Stimulated activated CD4-positive, alpha-beta T cell treated with anti-CD3 and anti-CD28 coated beads, Interleukin-12 subunit alpha, Interleukin-12 subunit beta, amount 100 ng/mL, for 4 hours (primary cell): ENCODE data around the gene CC2D1A.
"Not testable (repeated sequence)": the region's sequence is repeated elsewhere in the genome, so short reads cannot be mapped to it uniquely, and the experiment has no call there.

Experiments
- DNase-seq: peaks from one replicate; pipeline ENCODE4 v3.0.0-alpha.2; 2020

Gene CC2D1A

DNA sequence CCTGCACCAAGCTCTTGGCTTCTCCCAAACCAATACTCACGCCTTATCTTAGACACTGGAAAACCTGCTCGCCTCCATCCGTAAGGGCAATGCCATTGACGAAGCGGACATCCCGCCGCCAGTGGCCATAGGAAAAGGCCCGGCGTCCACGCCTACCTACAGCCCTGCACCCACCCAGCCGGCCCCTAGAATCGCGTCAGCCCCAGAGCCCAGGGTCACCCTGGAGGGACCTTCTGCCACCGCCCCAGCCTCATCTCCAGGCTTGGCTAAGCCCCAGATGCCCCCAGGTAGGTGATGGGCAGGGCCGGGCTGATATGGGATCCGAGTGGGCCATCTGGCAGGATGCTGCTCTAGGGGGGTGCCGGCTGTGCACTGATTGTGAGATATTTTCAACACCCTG lies 7.4 kb downstream of the CC2D1A start:
- DNase-seq, result no peak

- DNase-seq, result no peak
Measured at GRCh38 chr19:13914777-13915176, 8.8 kb downstream of the CC2D1A start.

- no peak for DNase-seq
Measured at GRCh38 chr19:13917888-13918406, 11.9 kb downstream of the CC2D1A start.

GRCh38 chr19:13918726-13919411 lies 12.9 kb downstream of the CC2D1A start:
- DNase-seq, result no peak

DNA sequence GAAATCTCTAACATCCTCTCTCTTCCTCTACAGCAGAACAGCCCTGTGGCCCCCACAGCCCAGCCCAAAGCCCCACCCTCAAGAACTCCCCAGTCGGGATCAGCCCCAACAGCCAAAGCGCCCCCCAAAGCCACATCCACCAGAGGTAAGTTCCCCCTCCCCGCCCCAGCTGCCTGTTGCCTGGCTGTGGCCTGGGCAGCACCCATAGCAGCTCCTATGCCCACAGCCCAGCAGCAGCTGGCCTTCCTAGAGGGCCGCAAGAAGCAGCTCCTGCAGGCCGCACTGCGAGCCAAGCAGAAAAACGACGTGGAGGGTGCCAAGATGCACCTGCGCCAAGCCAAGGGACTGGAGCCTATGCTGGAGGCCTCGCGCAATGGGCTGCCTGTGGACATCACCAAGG lies 14.5 kb downstream of the CC2D1A start:
- no peak for DNase-seq

DNA sequence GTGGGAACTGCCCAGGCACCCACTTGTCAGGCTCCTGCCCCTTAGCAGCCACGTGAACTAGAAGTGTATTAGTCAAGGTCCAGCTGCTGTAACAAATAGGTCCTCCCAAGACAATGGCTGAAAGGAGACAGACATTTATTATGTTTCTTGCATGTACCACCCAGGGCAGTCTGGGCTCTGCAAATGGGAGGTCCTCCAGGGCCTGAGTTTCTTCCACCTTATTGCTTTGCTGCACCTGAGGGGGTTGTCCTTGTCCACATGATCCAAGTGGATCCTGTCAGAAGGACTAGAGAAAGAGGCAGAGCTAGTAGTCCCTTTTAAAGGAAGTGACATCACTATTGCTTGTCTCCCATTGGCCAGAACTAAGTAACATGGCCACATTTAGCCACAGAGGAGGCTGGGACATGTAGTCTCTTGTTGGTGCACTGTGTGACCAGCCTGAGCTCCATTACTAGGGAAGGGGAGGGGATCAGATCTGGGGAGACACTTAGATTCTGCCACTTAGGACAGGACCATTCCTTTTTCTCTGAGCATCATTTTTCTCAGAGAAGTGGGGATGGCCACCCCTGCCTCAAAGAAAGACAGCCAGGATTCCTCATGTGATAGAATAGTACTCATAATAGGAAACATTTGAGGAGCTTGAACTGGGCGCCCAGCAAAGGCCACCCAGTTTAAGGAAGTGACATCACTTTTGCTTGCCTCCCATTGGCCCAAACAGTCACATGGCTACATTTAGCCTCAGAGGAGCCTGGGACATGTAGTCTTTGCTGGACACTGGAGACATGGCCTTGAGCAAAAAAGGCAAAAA lies 15.1 kb downstream of the CC2D1A start:
- no peak for DNase-seq

DNA sequence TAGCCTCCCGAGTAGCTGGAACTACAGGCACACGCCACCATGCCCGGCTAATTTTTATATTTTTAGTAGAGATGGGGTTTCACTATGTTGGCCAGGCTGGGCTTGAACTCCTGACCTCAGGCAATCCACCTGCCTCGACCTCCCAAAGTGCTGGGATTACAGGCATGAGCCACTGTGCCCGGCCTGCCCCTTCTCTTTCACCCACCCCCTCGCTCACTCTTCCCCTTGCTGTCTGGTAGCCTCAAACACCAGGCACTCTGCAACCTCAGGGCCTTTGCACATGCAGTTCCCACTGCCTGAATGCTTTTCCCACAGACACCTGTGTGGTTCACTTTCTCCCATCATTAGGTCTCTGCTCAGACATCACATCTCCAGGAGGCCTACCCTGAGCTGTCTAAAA lies 16.1 kb downstream of the CC2D1A start:
- not testable (repeated sequence) for DNase-seq

DNA sequence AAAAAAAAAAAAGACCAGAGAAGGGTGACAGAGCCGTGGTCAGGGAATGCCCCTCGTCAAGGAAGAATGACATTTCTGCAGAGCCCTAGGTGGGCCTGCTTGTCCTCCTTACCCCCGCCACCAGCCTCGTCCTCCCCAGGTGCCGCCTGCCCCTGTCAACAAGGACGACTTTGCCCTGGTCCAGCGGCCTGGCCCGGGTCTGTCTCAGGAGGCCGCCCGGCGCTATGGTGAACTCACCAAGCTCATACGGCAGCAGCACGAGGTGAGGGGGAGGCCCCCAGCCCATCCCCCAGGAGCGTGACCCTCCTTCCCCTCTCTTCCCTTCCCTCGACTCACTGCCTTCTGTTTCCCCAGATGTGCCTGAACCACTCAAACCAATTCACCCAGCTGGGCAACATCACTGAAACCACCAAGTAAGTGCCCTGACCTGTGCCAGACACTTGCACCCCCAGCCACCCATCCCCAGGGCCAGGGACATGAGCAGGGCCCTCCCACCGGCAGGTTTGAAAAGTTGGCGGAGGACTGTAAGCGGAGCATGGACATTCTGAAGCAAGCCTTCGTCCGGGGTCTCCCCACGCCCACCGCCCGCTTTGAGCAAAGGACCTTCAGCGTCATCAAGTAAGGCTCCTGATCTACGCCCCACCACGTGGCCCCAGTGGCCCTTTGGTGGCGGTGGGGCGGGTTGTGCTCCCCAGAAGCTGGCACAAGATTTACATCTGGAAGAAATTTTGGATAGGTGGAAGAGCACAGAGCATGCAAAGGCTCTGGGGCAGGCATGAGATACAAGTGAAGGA lies 17.4 kb downstream of the CC2D1A start:
- DNase-seq, result no peak

GRCh38 chr19:13926010-13926409 lies 20.0 kb downstream of the CC2D1A start:
- DNase-seq, result no peak

GRCh38 chr19:13926715-13927114 lies 20.7 kb downstream of the CC2D1A start:
- no peak for DNase-seq

GRCh38 chr19:13929340-13929739 lies 23.3 kb downstream of the CC2D1A start:
- DNase-seq, result no peak

DNA sequence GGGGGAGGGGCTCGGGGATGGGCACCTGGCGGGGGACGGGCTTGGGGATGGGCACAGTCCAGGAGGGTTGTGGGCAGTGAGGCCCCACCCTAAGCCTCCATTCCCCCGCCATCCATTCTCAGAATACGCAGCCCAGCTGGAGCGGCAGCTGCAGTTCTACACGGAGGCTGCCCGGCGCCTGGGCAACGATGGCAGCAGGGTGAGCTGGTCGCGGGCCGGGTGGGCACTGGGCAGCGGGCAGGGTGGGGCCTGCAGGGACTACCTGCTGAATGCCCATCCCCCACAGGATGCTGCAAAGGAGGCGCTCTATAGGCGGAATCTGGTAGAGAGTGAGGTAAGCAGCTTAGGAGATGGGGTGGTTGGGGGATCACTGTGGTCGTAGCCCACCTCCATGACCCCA lies 24.0 kb downstream of the CC2D1A start:
- no peak for DNase-seq

- no peak for DNase-seq
Measured at GRCh38 chr19:13930402-13930801, 24.4 kb downstream of the CC2D1A start.

DNA sequence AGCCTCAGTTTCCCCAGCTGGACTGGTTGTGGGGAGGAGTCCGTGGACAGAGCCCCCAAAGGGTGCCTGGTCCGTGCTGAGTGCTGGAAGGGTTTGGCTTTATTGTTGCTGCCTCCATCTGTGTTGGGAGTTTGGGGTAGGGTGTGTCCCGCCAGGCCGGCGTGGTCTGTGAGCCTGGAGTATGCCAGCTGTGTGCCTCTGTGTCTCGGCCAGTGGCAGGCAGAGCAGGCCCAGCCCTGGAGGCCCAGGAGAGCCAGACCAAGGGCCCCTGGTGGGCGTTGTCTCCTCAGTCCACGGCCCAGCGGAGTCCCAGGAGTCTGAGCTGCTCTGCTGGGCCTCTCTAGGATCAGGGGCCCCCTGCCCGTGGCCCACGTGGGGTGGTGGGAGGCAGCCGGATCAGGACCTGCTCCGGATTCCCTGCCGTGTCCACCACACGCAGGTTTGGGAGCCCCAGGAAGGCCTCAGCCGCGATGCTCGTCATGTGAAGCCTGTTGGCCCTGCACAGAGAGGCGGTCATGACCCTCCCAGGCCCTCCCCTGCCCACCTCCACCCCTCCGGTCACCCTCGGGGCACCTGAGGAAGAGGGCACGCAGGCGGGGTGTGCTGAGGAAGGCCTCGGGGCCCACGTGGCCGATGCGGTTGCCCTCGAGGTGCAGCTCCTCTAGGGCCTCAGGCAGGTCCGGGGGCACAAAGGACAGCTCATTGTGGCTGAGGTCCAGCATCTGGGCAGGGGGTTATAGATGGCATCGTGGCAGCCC lies 25.6 kb downstream of the CC2D1A start:
- DNase-seq, result no peak

DNA sequence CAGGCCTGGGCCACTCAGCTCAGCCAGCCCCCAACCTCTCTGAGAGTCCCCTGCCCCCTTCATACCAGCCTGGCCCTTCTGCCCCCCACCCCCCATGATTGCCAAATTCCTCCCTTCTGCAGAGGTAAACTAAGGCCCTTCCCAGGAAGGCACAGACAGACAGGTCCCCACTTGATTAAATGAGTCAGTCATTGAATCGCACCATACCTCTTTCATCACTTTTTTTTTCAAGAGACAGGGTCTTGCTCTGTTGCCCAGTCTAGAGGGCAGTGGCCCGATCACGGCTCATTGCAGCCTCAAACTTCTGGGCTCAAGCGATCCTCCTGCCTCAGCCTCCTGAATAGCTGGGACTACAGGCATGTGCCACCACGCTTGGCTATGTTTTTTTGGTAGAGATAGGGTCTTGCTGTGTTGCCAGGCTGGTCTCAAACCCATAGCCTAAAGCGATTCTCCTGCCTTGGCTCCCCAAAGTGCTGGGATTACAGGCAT lies 26.2 kb downstream of the CC2D1A start:
- no peak for DNase-seq

GRCh38 chr19:13932911-13933393 lies 27.0 kb downstream of the CC2D1A start:
- DNase-seq, result no peak

DNA sequence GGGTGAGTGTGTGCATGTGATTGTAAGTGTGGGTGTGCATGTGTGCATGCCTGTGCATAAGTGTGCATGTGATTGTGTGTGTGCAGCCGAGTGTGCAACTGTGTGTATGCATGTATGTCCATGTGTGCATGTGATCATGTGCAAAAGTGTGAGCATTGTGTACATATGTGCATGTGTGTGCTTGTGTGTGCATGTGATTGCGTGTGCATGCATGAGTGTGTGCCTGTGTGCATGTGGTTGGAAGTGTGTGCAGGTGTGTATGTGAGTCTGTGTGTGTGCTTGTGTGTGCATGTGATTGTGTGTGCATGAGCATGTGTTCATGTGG lies 28.7 kb downstream of the CC2D1A start:
- no peak for DNase-seq

GRCh38 chr19:13935765-13936510 lies 29.9 kb downstream of the CC2D1A start:
- DNase-seq, result no peak

- DNase-seq, result no peak
Measured at GRCh38 chr19:13937479-13938300, 31.7 kb downstream of the CC2D1A start.

DNA sequence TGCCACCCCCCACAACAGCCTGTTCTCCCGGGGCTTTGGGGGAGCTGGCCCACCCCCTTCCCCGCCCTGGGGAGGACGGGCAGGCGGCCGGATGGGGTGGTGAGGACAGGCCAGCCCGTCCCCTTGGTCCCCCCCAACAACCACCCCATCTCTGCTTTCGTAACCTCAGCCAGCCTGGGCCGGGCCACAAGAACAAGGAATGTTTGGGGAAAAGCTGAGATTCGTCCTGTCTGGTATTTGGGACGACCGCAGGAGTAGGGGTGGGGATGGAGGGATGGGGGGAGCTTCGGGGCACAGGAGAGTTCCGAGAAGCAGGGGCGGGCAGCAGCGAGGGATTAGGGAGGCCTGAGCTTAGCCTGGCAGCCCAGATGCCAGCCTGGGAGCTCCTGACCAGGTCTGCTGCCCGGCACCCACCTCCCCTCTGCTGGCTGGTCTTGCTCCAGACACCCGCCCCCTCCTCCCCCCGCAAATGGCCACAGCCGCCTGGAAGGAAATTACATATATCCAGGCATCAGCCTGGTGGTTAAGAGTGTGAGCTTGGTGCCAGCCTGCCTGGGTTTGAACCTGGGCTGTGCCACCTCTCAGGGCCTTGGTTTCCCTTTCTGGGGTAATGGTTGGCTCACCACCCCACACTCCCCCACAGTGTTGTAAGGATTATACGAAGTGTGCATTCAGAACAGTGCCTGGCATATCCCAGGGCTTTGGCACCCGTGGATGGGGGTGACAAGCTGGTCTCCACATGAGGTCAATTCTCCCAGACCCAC lies 32.5 kb downstream of the CC2D1A start, which contains the start of gene PODNL1:
TSS of gene PODNL1 (minus strand) at position 117 of the 764 bp plus-strand sequence. CDS start 236 bp downstream, outside the sequence.
- no peak for DNase-seq
